WTC11 (cell line): Measurements from ENCODE around the gene RABAC1.
"Not testable (repeated sequence)": the region's sequence is repeated elsewhere in the genome, so short reads cannot be mapped to it uniquely, and the experiment has no call there.

Experiments
- ATF1 ChIP-seq: sonication (generic); formaldehyde crosslinking; IDR thresholded peaks from 2 replicates; pipeline ENCODE4 v1.8.1; 2023; ENCODE audit warnings: mild to moderate bottlenecking, moderate library complexity, missing genetic modification reagents
- ATF2 ChIP-seq: sonication (generic); formaldehyde crosslinking; IDR thresholded peaks from 2 replicates; pipeline ENCODE4 v1.8.1; 2022; ENCODE audit warnings: low read depth, missing genetic modification reagents, borderline replicate concordance
- FOXK1 ChIP-seq: sonication (generic); formaldehyde crosslinking; IDR thresholded peaks from 2 replicates; pipeline ENCODE4 v1.8.0; 2022; ENCODE audit warnings: mild to moderate bottlenecking, moderate library complexity, missing genetic modification reagents
- JUN ChIP-seq: sonication (generic); formaldehyde crosslinking; IDR thresholded peaks from 2 replicates; pipeline ENCODE4 v1.8.0; 2023; ENCODE audit warnings: mild to moderate bottlenecking, missing genetic modification reagents
- MAX ChIP-seq: sonication (generic); formaldehyde crosslinking; IDR thresholded peaks from 2 replicates; pipeline ENCODE4 v1.8.0; 2022; ENCODE audit warnings: mild to moderate bottlenecking, missing genetic modification reagents
- NR3C1 ChIP-seq: sonication (generic); formaldehyde crosslinking; conservative IDR thresholded peaks from 2 replicates; pipeline ENCODE4 v1.8.1; 2023; ENCODE audit warnings: low read depth, mild to moderate bottlenecking, missing genetic modification reagents
- SP1 ChIP-seq: sonication (generic); formaldehyde crosslinking; conservative IDR thresholded peaks from 2 replicates; pipeline ENCODE4 v1.8.1; 2022; ENCODE audit warnings: missing genetic modification reagents
- ZNF121 ChIP-seq: sonication (generic); formaldehyde crosslinking; IDR thresholded peaks from 2 replicates; pipeline ENCODE4 v1.8.0; 2023; ENCODE audit warnings: missing genetic modification reagents
- ZSCAN18 ChIP-seq: fragments of 250-450 bp; sonication (Bioruptor Pico); IDR thresholded peaks from 2 replicates; pipeline ENCODE4 v2.1.2; 2022; ENCODE audit warnings: mild to moderate bottlenecking, moderate library complexity
- TF ChIP-seq, protein P1 (sequence below): fragments of 200-600 bp; IDR thresholded peaks from 2 replicates; pipeline ENCODE4 v1.8.0; 2022; ENCODE audit warnings: antibody characterized with exemption

- TF ChIP-seq ZSCAN18 (CRISPR knock-in tag); MAX (CRISPR knock-in tag); ZNF121; SP1 (CRISPR knock-in tag); NR3C1; ATF1; FOXK1 (CRISPR knock-in tag); ATF2 (CRISPR knock-in tag); JUN (CRISPR knock-in tag): not testable (repeated sequence)
- TF ChIP-seq, protein P1, sequence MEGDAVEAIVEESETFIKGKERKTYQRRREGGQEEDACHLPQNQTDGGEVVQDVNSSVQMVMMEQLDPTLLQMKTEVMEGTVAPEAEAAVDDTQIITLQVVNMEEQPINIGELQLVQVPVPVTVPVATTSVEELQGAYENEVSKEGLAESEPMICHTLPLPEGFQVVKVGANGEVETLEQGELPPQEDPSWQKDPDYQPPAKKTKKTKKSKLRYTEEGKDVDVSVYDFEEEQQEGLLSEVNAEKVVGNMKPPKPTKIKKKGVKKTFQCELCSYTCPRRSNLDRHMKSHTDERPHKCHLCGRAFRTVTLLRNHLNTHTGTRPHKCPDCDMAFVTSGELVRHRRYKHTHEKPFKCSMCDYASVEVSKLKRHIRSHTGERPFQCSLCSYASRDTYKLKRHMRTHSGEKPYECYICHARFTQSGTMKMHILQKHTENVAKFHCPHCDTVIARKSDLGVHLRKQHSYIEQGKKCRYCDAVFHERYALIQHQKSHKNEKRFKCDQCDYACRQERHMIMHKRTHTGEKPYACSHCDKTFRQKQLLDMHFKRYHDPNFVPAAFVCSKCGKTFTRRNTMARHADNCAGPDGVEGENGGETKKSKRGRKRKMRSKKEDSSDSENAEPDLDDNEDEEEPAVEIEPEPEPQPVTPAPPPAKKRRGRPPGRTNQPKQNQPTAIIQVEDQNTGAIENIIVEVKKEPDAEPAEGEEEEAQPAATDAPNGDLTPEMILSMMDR: not testable (repeated sequence)
Observed at GRCh38 chr19:41914424-41914834, 44.7 kb downstream of the RABAC1 start.
